Pancreas (tissue), 10 donors: ENCODE measurements around the gene BCL11A. TPM values are rescaled to one million over a fixed set of nuclear protein-coding genes. Genes with fewer than 3 reads are reported as not detected.

Experiments used
- ATAC-seq, 4 donors: fragments of 200-7000 bp; cut with Tn5 transposase; one replicate each; pipeline versions ENCODE4 v1.8.0 to v1.9.1; 2020; ENCODE audit warnings: mild to moderate bottlenecking in 4 of 4, moderate library complexity in 4 of 4
- DNase-seq, 6 donors: peaks; one replicate each; pipeline ENCODE4 v3.0.0-alpha.2; 2020
- FAIRE-seq: peaks from 2 replicates; lab custom pipeline; 2012; peaks lifted over from hg19 to GRCh38; lab: Jason Lieb, UNC
- H3K27ac ChIP-seq, 4 donors: fragments of 200-600 bp; sonication (generic); 1 replicate in 3 of 4; 2 replicates in 1 of 4; pipeline versions ENCODE4 v1.5.0 to v1.8.0; 2020
- H3K27me3 ChIP-seq, 4 donors: fragments of 200-600 bp; one replicate each; pipeline ENCODE4 v1.8.0; 2021
- H3K36me3 ChIP-seq, 3 donors: fragments of 200-600 bp; sonication (generic) in 1 of 3; one replicate each; pipeline versions ENCODE4 v1.5.0 to v1.8.0; 2020 to 2021
- H3K4me1 ChIP-seq, 3 donors: fragments of 200-600 bp; one replicate each; pipeline ENCODE4 v1.8.0; 2021
- H3K4me3 ChIP-seq, 4 donors: fragments of 200-600 bp; sonication (generic) in 2 of 4; one replicate each; pipeline versions ENCODE4 v1.5.0 to v1.8.0; 2020 to 2021
- H3K9me3 ChIP-seq, 4 donors: fragments of 200-600 bp; one replicate each; pipeline ENCODE4 v1.8.0; 2021
- WGBS, 2 donors: extraction: QIAGEN DNeasy Blood & Tissue Kit; methylation state at CpG; one replicate each; pipeline ENCODE4 v1.1.7; 2013; 5-methylcytosine and 5-hydroxymethylcytosine counted together
- intact Hi-C, 3 donors: fragments of 100-400 bp; cut with DNase I; formaldehyde crosslinking; loops; one replicate each; pipeline versions ENCODE4 v1.11.1 to v1.14.2; 2022
- polyA plus RNA-seq, 2 donors: library from polyadenylated mRNA; stranded (reverse); fragments of 200-250 nt; gene quantifications; one replicate each; pipeline ENCODE4 v1.2.3, GENCODE V29; 2013
- total RNA-seq, 6 donors: library from RNA; stranded (reverse); fragmentation: NEBNext Ultra II Directional in 4 of 6; extraction: Animal tissue kit (Norgen Biotek cat#: 25700) in 4 of 6; gene quantifications; one replicate each; pipeline versions ENCODE4 v1.2.1 to v1.2.4, GENCODE V29; 2021 to 2023
- TF ChIP-seq, protein P1 (sequence below), 4 donors: fragments of 200-600 bp; sonication (generic) in 3 of 4; IDR thresholded peaks; one replicate each; pipeline versions ENCODE4 v1.5.0 to v1.8.0; 2021; ENCODE audit warnings: antibody characterized with exemption in 4 of 4
- donor health status: healthy with polysubstance abuse.
- donor health status: DM: no; HTN: no; CAD: no; lungs with moderate emphysema.
- donor health status: DM: no; HTN: no; CAD: no.
- donor health status: control.
- donor health status: control.
- donor health status: Bipolar disorder and iron deficiency.
- donor health status: DM: yes; HTN: yes; CAD: no.
- donor health status: DM: no; HTN: no; CAD: no.
- donor health status: DM: no; HTN: no; CAD: no.
- donor health status: DM: yes; HTN: yes; CAD: no.

Gene BCL11A
- total and polyA plus RNA-seq, 8 donors = 4.4 to 16.1 (median 11.7) TPM

GRCh38 chr2:60549238-60549927 lies 4.1 kb downstream of the BCL11A start:
- Histone ChIP-seq H3K4me1 (peaks cover 6 to 15% (median 11%) of the 10 kb centered on the region in 3 donors), H3K27ac (peak overlapping the region; percentile 62 to 91 (median 79)), H3K27me3 (no peaks in the 10 kb centered on the region), H3K4me3 (peak overlapping the region; percentile 62 to 76 (median 68)), H3K36me3 (peaks cover 0 to 5% (median 0%) of the 10 kb centered on the region in 3 donors), H3K9me3 (no peaks in the 10 kb centered on the region)
- WGBS, 2 donors = 0 to 1% methylated on average over 37 to 40 of the region's 40 CpGs
- intact Hi-C loops = loop anchor here in 1 of 3 donors (10.0 kb wide), 1 partner anchor 55 kb away; no protein-coding TSS in a partner anchor
- ATAC-seq = peak; percentile 11 to 17 (median 14)
- TF ChIP-seq, protein P1, sequence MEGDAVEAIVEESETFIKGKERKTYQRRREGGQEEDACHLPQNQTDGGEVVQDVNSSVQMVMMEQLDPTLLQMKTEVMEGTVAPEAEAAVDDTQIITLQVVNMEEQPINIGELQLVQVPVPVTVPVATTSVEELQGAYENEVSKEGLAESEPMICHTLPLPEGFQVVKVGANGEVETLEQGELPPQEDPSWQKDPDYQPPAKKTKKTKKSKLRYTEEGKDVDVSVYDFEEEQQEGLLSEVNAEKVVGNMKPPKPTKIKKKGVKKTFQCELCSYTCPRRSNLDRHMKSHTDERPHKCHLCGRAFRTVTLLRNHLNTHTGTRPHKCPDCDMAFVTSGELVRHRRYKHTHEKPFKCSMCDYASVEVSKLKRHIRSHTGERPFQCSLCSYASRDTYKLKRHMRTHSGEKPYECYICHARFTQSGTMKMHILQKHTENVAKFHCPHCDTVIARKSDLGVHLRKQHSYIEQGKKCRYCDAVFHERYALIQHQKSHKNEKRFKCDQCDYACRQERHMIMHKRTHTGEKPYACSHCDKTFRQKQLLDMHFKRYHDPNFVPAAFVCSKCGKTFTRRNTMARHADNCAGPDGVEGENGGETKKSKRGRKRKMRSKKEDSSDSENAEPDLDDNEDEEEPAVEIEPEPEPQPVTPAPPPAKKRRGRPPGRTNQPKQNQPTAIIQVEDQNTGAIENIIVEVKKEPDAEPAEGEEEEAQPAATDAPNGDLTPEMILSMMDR (IDR thresholded peaks at IDR 0.05) = no peak
- DNase-seq = peak in 5 of 6 donors; percentile 43 to 83 (median 49)
- FAIRE-seq = no peak

DNA sequence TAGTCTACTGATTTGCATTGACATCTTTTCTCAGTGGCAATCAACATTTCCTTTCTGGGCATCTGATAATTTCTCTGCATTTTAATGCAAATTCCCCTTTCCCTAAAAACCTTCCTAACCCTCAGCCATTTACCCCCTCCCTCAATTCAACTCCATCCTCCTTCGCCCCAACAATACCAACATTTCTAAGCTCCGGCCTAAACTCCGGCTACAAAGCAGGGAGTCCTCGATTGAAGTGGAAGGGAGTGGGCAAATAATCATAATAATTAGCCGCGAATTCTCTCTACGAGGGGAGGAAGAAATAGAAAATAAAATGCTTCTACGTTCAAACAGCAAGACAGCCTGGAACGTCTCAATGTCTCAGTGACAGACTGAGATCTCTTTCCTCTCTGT lies 4.6 kb downstream of the BCL11A start:
- Histone ChIP-seq H3K27me3 (no peaks in the 10 kb centered on the region), H3K4me3 (peak overlapping the region in 3 of 4 donors; percentile 62 to 76 (median 73)), H3K27ac (peak overlapping the region in 1 of 4 donors; percentile 91), H3K36me3 (peaks cover 0 to 5% (median 0%) of the 10 kb centered on the region in 3 donors), H3K4me1 (peaks cover 6 to 15% (median 11%) of the 10 kb centered on the region in 3 donors), H3K9me3 (no peaks in the 10 kb centered on the region)
- ATAC-seq = no peak
- no peak for FAIRE-seq
- 24 to 28% methylated on average over 9 of the region's 9 CpGs for WGBS, 2 donors
- TF ChIP-seq, protein P1 (IDR thresholded peaks at IDR 0.05) = no peak
- intact Hi-C loops = loop anchor here in 1 of 3 donors (10.0 kb wide), 1 partner anchor 54 kb away; no protein-coding TSS in a partner anchor
- no peak for DNase-seq

- WGBS, 2 donors = 47 to 52% methylated on average over 4 of the region's 4 CpGs
- FAIRE-seq = no peak
- Histone ChIP-seq H3K27ac (no peak overlapping the region), H3K4me3 (no peak overlapping the region), H3K27me3 (no peaks in the 10 kb centered on the region), H3K36me3 (peaks cover 0 to 5% (median 0%) of the 10 kb centered on the region in 3 donors), H3K4me1 (peaks cover 6 to 15% (median 11%) of the 10 kb centered on the region in 3 donors), H3K9me3 (no peaks in the 10 kb centered on the region)
- no peak for ATAC-seq
- TF ChIP-seq, protein P1 (IDR thresholded peaks at IDR 0.05) = no peak
- intact Hi-C loops = loop anchor here in 1 of 3 donors (10.0 kb wide), 1 partner anchor 54 kb away; no protein-coding TSS in a partner anchor
- DNase-seq = no peak
Observed at GRCh38 chr2:60548311-60548710, 5.1 kb downstream of the BCL11A start.

DNA sequence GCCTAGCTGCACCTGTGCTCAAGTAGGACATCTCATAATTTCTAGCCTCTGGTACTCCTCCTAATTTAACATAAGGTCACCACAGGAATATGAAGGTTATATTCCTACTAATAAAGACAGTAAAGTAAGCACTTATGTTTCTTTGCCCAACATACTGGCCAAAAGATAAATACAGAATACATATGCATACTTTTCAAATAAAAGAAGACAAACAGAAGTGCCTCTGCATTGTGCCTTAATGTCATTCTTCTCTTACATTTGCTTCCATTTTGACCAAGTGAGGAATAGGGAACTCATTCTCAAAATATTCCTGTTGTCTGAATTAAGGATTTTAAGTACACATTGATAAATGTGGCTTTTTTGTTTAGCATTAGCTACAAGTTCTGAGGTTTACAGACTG lies 5.6 kb downstream of the BCL11A start:
- peak; percentile 37 for FAIRE-seq
- Histone ChIP-seq H3K9me3 (no peaks in the 10 kb centered on the region), H3K27me3 (no peaks in the 10 kb centered on the region), H3K4me3 (no peak overlapping the region), H3K4me1 (peaks cover 6 to 15% (median 11%) of the 10 kb centered on the region in 3 donors), H3K36me3 (peaks cover 0 to 5% (median 0%) of the 10 kb centered on the region in 3 donors), H3K27ac (no peak overlapping the region)
- DNase-seq = no peak
- intact Hi-C loops = loop anchor here in 1 of 3 donors (10.0 kb wide), 1 partner anchor 53 kb away; no protein-coding TSS in a partner anchor
- TF ChIP-seq, protein P1 (IDR thresholded peaks at IDR 0.05) = no peak
- ATAC-seq = no peak
